Measurements from ENCODE around the gene ZBTB7C.

DNA sequence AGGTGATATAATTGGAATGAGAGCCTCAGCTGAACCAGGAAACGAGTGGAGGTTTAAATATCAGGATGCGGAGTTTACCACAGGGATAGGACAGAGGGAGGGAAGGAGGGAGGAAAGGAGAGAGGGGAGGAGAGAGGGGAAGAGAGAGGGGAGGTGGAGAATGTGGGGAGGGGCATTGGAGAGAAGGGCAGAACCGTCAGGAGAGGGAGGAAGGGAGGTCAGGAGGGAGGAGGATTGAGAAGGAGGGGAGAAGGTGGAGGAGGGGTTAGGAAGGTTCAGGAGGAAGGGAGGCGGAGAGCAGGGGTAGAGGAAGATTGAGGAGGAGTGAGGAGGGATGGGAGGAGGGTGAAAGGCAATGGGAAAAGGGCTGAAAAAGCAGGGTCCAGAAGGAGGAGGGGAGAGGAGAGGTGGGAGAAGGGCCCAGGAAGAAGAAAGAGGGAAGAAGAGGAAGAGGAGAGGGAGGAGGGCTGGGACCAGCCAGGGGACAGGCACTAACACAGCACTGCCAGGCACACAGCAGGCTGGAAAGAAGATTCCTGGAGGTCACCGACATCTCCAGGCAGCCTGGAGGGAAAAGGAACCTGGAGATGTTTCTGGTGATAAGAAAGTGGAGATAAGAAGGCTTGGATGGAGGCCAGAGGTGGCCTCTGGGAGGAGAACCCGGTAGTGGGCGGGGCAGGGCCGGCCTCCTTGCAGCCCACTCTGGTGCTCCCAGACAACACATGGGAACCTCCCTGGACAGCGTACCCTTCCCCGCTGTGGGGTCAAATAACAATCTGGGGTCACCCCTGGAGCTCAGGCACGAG is 302.0 kb downstream of the ZBTB7C start:
- TF ChIP-seq, protein P1, sequence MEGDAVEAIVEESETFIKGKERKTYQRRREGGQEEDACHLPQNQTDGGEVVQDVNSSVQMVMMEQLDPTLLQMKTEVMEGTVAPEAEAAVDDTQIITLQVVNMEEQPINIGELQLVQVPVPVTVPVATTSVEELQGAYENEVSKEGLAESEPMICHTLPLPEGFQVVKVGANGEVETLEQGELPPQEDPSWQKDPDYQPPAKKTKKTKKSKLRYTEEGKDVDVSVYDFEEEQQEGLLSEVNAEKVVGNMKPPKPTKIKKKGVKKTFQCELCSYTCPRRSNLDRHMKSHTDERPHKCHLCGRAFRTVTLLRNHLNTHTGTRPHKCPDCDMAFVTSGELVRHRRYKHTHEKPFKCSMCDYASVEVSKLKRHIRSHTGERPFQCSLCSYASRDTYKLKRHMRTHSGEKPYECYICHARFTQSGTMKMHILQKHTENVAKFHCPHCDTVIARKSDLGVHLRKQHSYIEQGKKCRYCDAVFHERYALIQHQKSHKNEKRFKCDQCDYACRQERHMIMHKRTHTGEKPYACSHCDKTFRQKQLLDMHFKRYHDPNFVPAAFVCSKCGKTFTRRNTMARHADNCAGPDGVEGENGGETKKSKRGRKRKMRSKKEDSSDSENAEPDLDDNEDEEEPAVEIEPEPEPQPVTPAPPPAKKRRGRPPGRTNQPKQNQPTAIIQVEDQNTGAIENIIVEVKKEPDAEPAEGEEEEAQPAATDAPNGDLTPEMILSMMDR (IDR thresholded peaks at IDR 0.05), result no peak
- TF ChIP-seq POLR2A (IDR thresholded peaks at IDR 0.05) (no peak), POLR2AphosphoS5 (IDR thresholded peaks at IDR 0.05) (no peak)
